Stimulated activated CD4-positive, alpha-beta T cell treated with anti-CD3 and anti-CD28 coated beads, Interleukin-4, amount 100 ng/mL, for 24 hours (primary cell): ENCODE data around the gene FAM210B.
"Not testable (repeated sequence)": the region's sequence is repeated elsewhere in the genome, so short reads cannot be mapped to it uniquely, and the experiment has no call there.

Experiments used
- DNase-seq: peaks from one replicate; pipeline ENCODE4 v3.0.0-alpha.2; 2020

Gene FAM210B

DNA sequence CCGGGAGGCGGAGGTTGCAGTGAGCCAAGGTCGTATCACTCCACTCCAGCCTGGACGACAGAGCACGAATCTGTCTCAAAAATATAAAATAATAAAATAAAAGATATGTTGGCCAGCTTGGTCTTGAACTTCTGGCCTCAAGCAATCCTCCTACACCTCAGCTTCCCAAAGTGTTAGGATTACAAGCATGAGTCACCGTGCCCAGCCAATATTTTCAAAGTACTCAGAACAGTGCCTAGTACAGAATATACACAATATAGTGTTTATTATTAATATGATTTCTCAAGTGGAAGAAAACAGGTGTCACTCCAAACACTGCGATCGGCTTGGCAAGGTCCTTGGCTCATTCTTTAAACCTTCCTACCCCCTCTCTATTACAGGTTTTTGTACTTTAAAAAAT is 3.1 kb downstream of the FAM210B start:
- no peak for DNase-seq

DNA sequence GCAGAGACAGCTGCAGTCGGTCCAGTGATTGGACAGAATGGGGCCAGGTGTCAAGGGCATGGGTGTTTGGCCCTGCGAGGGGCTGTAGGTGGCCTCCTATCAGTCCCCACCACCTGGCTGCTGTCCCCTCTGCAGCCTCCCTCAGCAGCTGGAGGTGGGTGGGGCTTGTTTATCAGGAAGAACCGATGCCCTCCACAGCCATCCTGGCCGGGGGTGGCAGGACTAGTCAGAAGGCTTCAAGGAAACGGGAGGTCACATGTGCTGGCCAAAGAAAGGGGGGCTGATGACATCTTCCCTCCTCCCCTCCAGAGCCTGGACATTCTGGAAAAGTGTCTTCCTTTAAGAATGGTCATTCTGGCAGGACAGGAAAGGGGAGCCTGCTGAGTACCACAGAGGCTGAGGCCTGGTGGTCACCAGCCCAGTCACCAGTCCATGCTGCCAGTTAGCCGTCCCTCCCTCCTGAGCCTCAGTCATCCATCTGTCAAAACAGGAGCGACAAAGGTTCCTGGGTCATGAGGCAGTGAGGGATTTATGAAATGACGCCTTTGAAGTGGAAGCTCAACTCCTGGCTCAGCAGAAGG is 4.1 kb downstream of the FAM210B start:
- DNase-seq: no peak

DNA sequence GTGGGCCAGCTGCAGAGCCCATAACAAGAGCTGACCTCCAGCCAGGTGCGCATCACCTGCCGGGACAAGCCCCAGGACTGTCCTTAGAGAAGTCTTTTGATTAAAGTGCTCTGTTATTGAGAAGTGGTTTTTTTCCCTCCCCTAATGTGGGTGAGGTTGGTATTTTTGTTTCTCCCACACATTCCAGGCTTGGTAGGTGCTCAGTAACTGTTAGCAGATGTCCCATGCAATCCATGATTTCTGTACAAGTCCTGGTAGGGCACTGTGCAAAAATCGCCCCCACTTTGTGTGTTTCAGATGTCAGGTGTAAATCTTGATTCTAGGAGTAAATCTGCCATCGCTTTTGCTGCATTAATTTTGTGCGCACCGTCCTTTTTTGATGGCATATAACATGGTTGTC is 4.7 kb downstream of the FAM210B start:
- DNase-seq: no peak

DNA sequence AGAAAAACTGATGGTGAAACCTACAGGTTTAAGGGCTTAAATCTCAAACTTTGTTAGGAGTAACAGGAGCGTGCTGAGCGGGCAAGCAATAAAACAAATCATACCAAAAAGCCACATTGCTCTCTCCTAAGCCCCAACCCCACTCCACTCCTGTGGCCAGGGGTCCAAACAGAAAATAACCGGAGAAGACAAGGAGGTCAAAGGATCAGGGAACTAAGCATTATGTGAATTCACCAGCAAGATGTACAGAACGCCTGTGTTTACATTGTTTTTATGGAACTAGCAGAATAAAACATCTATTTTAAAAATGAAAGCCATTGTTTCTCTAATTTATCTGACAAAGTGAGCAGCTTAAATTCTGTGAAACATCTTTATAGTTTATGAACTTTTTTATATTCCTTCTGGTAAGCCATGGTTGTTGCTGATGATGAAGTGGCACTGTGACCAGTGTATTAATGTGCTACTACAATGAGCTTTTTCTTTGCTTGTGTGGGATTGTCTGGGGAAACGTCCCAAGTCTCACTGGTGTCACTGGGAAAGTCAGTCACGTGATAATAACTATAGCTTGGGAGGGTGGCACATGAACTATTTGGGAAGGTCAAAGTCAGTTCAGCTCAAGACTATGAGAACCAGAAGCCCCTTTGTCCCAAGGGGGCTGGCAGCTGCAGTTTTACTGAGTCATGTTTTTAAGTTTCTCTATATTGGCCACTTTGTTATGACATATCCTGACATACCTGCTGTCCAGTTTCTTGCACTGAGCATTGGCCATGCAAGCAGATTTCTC is 9.8 kb downstream of the FAM210B start:
- DNase-seq: no peak

DNA sequence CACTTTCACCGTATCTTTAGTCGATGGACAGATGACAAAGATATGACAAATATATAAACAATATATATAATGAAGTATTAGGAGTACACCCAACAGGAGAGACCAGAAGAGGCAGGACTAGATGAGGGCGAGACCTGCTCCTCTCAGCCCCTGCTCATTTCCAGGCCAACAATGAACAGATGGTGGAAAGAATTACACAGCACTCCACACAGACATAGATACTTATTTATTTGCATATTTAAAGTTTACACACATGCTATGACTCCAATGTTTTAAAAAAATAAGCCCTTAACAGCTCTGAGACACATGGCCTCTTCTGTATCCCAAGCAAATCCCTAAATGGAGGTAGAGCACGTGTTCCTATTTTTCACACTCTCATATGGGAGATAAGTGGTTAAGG is 10.4 kb downstream of the FAM210B start:
- no peak for DNase-seq

DNA sequence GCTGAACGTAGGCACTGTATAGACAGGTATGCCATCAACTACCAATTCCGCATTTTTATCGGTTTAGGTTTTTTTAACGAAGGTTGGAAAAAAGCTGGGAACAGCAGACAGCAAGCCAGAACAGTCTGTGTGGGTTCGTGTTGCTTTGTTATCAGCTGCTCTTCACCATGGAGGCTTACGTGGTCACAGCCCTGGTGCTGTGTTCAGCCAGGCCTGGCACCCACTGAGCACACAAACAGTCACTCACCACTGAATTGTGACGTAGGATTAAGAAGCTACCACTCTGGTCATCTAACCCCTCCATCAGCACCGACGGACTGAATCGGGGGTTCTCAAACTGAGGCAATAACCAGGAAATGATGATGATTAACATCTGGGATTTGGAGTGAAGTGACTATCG is 13.2 kb downstream of the FAM210B start:
- DNase-seq: no peak

DNA sequence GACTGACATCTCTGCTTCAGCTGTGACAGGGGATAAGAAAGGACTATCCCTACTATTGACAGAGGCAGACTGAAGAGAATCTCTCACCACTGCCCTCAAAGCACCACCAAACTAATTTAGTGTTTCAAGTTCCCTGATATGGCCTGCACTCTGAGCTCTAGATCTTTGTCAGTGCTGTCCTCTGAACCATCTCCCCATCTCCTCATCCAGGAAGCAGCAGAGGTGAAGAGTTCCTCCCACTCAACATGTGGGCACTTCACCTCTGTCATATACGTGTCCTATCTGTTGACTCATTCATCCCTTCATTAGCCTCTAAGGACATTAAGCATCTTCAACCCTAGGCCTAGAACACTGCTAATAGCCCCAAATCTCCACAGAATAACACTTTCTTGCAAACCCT is 14.1 kb downstream of the FAM210B start:
- DNase-seq: no peak

DNA sequence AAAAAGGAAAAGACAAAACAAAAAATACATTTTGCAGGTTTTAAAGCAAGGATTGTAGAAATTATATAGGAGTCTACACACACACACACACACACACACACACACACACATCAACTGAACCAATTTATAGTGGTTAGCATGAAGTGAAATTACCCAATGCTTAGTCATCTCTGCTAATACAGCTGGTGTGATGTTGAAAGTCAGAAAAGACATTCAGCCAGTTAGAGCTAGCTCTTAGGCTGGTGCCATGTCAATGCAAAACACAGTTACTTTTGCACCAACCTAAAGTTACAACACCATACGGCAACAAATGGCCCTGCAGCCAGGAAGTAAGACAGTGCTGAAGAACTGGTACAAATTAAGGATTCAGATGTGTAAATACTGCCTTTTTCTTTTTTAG is 15.2 kb downstream of the FAM210B start:
- peak; percentile 9 for DNase-seq

DNA sequence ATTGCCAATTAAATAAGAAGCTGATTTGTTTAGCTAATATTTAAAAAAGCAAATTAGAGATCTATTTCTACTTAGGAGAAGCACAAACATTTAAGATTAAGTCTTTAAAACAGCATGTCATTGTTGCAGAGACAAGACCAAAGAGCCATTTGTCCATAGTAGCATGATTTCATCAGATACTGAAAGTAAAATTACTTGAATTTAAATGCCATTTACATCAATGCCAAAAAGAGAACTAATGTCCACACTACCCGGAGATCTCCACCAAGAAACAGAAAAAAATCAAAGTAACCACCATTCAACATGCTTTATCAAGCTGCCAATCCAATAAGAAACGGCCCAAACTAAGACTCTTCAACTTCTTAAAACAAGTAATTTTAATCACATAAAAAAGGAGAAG is 17.6 kb downstream of the FAM210B start:
- no peak for DNase-seq

DNA sequence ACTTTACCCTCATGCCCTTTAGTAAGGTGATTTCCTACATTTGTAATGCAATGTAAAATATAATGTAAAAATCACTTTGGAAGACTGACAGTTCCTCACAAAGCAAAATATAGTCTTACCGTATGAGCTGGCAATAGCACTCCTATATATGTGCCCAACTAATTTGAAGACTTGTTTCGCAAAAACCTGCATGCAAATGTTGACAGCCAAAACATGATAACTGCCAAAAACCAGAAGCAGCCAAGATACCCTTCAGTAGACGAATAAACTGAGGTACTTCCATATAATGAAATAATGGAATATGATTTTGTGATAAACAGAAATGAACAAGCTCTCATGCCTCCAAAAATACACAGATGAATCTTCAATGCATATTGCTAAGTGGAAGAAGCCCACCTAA is 19.6 kb downstream of the FAM210B start:
- no peak for DNase-seq

DNA sequence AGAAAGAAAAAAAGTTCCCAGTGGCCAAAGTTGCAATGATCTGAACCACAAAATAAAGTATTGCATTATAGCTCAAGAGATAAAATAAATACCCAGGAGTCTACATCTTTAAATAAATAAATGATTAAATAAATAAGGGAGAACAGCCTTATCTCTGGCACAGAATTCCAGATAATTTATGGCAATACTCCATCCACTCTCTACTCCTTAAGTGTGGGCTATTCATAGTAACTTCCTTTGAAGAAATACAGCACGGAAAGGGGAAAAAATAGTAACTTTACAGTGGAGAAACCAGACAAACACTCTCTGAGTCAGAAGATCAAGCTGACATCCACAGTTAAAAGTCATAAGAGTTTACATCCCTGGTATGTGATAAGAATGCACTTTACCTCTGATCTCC is 21.6 kb downstream of the FAM210B start:
- DNase-seq: no peak

DNA sequence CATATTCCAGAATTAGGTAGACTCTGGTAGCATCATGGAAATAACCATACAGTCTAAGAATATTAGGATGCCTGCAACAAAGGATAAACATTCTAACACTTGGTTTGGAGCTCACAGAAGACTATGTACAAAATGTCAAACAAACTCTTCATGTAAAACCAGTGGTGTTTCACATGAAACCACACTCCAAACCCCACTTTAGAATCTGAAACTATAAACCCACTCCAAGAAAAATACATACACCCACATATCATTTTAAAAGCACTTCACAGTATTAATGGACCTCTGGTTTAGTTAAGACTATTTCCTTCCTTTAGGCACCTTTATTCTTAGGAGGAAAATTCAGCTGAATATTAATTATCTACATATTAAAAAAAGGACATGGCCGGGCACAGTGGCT is 22.7 kb downstream of the FAM210B start:
- DNase-seq: no peak

DNA sequence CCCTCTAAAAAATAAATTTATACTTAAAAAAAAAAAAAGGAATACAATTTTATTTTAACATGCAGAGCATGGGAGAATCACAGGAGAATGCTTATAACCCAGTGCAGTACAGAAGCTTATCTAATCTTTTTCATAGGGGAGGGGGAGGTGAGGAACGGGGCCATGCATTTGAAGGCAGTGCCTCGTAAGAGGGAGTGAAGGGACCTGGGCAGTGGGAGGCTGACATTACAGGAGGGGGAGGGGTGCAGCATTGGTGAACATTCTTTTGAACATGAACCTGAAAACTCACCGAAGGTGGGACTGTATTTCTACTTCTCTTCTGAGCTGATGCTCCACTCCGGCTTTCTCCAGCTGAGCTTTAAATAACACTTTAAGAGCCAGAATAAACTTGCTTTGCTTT is 23.9 kb downstream of the FAM210B start:
- DNase-seq: no peak

DNA sequence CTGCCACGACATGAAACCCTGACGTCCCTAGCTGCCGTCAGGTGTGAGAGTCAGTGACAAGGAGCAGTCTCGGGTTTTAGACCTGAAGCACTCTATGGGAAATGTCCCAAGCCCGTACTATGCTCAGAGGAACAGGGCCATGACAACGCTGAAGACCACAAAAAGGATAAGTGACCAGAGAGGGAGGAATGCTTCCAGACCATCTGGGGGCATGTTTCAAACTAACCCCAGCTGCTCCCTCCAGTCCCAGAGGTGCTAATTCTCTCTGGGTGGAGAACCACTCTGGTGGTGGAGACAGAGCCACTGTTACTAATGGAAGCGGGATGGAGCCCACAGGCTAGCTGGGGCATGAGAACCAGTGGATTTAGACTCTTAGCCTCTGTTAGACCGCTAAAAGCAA is 24.6 kb downstream of the FAM210B start:
- DNase-seq: no peak

DNA sequence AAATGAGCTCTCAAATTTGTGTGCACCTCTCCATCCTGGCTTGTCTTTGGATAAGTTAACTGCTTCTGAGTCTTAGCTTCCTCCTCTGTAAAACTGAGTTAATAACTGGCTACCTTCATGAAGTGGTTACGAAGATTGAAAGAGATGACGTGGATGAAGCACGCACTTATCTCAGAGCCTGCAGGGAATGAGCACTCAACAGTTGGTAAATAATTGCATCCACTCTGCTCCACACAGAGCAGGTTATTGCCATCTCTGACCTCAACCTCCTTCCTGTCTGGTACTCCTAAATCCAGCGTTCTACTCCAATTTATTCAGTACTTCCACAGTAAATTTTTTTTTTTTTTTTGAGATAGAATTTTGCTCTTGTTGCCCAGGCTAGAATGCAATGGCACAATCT is 26.4 kb downstream of the FAM210B start:
- no peak for DNase-seq

DNA sequence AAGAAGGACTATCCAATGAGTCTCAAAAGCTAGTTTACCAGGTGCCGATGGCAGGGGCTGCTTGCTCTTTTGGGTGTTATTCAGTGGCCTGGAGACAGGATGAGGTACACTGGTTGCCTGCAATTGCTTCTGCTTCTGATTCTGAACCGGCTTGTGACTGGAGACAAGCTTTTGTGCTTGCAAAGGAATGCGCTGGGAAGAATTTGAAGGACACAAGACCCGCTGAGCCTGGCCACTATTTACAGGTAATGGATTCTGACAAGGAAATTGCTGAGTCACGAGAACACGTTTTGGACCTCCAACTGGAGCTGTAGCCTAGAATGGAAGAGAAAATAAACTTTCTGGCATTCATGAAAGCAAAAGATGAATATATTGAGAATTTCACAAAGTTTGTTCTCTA is 27.4 kb downstream of the FAM210B start:
- no peak for DNase-seq

DNA sequence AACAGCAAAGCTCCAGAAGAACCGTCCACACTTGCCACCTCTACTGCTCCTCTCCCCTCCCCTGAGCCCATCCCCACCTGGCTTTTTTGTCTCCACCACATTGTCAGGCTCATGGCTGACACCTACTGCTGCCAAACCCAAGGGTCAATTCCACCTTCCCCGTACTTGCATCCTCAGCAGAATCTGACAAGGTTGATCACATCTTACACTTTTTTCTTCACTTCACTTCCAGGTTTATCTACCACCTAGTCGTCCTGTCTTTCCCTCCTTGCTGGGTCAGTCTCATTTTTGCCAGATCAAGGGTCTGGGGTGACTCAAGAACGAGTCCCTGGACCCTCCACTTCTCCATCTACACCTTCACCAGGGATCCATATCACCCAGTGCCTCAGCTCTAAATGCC is 30.1 kb downstream of the FAM210B start:
- no peak for DNase-seq

DNA sequence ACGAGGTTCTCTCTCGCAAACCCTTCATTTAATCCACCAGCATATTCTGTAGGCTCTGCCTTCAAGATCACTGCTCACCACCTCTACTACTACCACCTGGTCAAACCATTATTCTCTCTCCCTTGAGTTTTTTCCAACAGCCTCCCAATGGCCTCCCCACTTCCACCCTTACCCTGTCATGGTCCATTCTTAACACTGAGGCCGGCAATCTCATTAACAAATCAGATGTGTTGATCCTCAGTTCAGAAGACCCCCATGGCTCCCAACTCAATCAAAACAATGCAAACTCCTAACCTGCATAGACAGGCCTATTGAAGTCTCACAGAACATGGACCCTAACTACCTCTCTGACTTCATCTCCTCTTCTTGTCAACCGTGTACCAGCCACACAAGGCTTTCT is 31.0 kb downstream of the FAM210B start:
- DNase-seq: no peak

DNA sequence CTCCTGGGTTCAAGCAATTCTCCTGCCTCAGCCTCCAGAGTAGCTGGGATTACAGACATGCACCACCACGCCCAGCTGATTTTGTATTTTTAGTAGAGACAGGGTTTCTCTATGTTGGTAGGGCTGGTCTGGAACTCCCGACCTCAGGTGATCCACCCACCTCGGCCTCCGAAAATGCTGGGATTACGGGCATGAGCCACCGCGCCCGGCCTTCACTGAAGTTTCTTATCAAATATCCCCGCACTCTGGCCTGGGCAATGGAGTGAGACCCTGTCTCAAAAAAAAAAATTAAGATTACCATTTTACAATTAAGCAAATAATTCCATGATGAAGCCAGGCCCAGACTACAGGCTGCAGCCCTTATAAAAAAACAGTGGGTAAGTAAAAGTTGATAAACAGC is 31.6 kb downstream of the FAM210B start:
- not testable (repeated sequence) for DNase-seq

DNA sequence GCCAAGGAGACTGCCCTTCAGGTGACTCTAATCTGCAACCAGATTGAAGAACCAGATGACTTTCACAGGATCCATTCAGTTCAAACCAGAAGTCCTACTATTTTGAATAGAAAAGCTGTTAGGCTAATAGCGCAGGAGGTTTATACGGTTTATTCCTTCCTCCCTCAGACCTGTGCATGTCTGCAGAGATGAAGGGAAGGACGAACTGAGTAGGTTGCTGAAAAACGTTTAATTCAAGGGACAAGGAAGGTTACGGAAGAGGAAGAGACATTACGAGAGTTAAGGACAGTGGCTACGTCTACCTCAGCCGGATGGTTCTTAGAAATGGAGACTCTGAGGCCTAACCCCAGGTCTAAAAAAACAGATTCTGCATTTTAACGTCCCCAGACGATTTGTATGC is 32.3 kb downstream of the FAM210B start:
- no peak for DNase-seq

DNA sequence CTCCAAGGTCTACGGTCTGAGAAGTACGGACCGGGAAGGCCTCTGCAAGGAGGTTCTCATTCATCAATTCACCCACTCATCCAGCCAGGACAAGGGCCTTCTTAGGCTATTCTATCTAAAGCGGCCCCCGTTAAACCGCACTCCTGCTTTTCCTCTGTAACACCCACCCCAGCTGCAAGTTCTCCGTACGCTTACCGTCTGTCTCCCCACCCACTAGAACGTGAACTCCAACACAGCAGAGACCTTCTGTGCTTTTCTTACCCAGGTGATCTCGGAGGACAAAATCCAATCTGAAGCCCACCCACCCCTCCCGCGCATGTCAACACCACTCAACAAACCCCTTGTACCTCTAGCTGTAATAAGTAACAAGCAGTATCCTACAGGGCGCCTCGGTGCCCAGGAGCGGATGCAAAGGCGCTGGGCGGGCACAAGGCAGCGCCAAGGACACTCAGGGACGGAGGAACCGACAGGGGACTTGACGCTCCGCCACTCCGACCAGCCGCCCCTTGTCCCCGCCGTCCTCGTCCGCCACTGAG is 32.9 kb downstream of the FAM210B start:
- no peak for DNase-seq

DNA sequence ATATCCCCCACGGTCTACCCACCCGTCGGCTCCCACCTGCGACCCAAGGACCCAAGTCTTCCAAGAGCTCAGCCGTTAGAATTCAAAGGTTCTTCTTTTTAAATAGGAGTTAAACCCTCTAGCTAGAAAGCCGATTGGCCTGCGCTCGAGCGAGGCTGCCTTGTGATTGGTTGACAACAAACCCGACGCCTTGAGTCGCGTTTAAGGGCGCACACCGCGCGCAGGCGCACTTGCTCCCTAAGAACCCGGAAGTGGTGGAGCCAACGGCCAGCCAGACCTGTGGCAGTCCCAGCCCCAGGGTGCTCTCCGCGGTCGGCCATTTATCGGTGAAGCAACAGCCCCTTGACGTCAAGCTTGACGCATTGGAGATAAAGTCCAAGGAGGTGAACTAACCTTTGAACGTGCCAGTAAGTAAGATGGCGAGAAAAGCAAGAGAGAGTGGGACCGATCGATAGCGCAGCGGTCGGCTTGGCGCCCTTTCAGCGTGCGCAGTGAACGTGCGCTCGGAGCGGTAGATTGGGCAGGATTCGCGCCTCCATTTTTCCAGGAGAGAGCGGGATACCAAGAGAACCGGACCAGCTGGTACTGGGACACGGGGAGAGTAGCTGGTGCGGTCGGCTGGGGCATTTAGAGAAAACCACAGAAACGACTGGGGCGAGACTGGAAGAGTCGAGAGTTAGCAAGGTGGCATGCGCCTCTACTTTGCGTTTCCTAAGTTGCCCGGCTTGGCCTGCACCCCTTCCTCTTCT is 33.5 kb downstream of the FAM210B start, which contains the start of the genes AURKA and CSTF1:
AURKA (minus strand) TSS at position 84 of the 749 bp plus-strand sequence. CDS start 4,018 bp downstream, outside the sequence.
CSTF1 (plus strand) TSS at position 514 of the 749 bp plus-strand sequence. CDS start 2,908 bp downstream, outside the sequence.
- peak; percentile 100 for DNase-seq

DNA sequence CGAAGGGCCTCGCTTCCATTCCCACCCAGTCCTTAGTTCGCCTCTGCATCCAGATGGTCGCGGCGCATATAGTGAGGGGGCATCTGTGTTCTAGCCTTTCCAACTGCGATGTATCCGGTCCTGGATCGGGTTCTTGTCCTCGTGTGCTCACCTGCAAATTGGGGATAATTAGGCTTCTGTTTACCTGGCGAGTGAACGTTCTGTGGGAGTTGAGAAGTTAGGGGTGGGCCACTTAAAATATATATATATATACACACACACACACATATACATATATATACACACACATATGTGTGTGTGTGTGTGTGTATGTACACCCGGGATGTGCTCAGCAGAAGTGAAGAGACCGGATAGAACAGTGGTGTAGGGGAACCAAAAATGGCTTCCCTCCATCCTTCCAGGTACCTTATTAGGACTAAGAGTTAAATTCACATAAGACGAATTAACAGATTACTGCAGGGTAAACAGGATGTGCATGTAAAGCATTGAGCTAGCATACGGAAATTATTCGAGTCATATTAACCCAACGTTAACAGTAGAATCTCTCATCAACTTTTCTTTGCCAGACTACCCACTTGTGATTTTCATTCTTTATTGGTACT is 34.2 kb downstream of the FAM210B start:
- no peak for DNase-seq
